Inflammatory macrophage (primary cell): ENCODE measurements around the gene RPH3AL.
"Not testable (repeated sequence)": the region's sequence is repeated elsewhere in the genome, so short reads cannot be mapped to it uniquely, and the experiment has no call there.

Source experiments
- DNase-seq, 2 donors: peaks; one replicate each; pipeline ENCODE4 v3.0.0-alpha.2; 2020 to 2022

RPH3AL gene

DNA sequence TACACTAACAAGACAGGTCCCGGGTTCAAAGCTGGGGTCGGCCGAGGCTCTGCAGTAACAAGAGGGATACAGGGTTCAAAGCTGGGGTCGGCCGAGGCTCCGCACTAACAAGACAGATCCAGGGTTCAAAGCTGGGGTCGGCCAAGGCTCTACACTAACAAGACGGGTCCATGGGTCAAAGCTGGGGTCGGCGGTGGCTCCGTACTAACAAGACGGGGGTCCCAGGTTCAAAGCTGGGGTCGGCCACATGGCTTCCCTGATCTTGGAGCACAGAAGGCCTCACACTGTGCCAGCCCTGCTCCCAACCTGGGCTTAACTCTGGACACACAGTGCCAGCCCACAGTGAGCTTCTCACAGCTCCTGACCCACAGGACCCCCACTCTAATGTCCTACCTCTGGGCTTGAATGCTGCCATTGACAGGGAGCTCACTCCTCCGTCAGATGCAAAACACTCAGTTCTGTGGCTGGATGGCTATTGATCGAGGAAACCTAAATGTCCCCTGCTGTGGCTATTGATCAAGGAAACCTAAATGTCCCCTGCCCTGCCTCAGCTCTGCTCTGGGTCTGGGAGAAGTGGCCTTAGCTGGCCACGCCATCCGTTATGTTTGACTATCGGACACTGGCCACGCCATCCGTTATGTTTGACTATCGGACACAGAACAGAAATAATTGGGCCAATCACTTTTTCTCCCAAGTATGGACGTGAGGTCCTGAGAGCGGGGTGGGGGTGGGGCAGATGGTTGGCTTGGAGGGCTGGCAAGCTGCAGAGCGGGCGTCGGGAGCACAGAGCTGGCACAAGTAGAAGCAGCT is 116.6 kb downstream of the RPH3AL start:
- DNase-seq = no peak

DNA sequence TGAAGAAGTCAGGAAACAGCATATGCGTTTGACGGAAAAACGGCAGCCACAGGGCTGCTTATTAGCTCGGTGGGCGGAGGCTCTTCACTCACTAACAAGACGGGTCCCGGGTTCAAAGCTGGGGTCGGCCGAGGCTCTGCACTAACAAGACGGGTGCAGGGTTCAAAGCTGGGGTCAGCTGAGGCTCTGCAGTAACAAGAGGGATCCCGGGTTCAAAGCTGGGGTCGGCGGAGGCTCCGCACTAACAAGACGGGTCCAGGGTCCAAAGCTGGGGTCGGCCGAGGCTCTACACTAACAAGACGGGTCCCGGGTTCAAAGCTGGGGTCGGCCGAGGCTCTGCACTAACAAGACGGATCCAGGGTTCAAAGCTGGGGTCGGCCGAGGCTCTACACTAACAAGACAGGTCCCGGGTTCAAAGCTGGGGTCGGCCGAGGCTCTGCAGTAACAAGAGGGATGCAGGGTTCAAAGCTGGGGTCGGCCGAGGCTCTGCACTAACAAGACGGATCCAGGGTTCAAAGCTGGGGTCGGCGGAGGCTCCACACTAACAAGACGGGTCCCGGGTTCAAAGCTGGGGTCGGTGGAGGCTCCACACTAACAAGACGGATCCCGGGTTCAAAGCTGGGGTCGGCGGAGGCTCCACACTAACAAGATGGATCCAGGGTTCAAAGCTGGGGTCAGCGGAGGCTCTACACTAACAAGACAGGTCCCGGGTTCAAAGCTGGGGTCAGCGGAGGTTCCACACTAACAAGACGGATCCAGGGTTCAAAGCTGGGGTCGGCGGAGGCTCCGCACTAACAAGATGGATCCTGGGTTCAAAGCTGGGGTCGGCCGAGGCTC is 117.4 kb downstream of the RPH3AL start:
- not testable (repeated sequence) for DNase-seq

DNA sequence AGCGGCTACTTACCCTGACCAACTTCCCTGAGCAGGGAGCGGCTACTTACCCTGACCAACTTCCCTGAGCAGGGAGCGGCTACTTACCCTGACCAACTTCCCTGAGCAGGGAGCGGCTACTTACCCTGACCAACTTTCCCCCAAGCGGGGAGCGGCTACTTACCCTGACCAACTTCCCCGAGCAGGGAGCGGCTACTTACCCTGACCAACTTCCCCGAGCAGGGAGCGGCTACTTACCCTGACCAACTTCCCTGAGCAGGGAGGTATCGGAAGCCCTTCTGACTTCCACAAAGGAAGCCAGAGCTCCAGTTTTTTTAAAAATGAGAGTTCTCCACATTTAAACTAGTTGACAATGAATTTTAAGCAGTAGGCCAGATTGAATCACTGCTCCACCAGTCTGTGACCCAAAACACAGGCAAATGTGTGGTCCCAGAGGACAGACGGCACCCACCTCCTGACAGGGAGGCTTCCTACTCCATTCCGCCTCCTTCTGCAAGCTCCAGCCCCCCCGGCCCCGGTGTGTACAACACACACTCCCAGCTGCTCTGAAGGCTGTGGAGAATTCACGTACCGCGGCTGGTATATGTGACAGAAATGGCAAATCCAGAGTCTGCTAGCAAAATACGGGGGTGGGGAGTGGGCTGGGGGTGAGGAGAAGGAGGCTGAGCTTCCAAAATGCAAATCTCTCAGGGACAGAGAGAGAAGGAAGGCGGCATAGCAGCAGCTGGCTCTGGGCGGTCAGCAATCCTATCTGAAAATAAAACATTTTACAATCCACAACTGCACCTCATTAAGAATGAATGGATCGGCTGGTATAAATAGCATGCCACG is 118.2 kb downstream of the RPH3AL start:
- DNase-seq = peak; percentile 14 to 43

DNA sequence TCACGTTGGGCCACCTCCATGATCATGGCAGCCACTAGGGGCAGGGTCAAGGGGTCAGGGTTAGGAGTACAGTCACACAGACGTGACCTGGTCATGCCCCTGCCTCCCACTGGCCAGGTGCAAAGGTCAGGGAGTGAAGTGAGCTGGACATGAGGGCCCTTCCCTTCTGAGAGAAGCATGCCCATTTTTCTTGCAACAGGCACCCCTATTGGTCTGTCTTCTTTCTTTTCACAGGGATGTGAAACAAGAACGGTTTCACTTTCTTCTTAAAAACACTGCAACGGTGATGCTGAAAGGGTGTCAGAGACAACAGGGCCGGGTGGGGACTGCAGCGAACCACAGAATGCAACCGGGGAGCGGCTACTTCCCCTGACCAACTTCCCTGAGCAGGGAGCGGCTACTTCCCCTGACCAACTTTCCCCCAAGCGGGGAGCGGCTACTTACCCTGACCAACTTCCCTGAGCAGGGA is 119.1 kb downstream of the RPH3AL start:
- DNase-seq = peak; percentile 78 to 79

DNA sequence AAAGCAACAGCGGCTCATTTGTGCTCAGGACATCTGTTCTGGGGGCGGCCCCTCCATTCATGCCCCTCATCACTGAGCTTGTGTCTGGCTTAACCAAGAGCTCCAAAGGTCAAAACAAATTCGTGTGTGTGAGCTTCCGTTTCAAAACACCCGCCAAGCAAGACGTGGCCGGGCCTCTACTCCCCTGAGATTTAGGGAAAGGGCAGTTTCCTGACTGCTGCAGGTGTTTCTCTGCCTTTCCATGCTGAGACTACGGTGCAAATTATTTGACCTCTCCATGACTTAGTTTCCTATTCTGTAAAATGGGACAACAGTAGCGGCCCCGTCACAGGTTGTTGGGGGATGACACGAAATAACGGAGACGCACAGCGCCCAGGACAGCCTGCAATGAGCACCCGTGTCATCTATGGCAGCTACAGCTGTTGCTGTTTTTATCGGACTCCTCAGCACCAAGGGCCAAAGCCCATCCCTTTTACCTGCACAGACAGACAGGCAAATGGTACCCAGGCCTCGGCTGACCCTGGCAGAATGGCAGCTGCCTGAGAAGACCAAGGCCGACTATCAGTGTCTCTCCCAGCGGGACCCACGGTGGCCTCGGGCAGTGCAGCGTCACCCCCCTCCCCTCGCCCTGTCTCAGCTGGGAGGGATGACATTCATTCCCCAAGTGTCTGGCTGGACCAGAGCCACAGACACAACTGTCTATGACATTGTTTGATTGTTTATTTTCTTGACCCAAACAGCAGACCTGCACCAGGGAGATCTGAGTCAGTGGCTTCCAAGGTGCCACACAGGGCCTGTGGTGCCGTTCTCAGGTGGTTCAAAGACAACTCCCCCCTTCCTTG is 120.4 kb downstream of the RPH3AL start:
- DNase-seq = no peak

DNA sequence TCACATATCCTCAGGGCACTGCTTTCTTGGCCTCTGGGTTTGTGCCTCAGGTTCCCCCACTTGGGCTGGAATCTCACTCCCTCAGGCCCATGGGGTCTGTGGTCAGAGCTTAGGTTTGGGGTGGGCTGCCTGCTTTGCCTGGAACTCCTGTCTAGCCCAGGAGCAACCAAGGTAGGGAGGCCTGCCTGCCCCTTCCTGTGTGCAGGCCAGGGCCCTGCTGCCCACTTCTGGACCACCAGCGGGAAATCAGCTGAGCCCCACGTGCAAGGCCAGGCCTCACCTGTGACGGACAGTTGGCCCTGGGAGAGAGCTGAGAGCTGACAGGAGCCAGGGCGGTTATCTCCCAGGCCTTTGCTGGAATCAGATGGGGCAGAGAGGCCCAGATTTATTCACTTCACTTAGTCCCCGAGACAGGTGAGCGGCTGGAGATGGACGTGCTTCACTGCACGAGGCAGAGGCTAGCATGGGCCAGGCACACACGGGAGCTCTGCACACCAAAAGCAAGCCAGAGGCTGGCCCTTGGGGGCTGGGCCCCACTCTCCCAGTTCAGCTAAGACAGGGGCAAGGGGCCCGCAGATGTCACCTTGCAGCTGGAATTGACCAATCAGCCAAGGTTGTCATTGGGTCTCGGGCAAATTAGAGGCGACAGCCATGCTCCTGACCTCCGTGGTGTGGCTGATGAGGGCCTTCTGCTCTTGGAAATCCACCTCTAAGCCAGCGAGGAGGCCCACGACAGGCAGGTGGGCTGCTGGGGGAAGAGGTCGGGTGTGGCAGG is 121.2 kb downstream of the RPH3AL start:
- no peak for DNase-seq

DNA sequence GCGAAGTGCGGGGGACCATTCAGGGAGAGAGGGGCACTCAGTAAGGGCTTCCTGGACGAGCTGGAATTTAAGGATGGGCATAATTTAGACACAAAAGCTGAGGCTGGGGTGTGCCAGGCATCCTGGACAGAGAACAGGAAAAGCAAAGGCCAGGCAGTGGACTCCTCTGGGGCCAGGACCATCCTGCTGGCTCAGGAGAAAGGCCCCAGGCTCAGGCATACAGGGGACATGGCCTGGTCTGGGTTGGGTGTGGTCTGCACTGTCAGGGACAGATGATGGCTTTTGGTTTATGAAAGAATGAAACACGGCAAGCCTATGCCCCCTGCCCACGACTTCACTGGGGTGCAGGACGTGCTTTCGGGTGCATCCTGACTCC is 122.2 kb downstream of the RPH3AL start:
- no peak for DNase-seq

DNA sequence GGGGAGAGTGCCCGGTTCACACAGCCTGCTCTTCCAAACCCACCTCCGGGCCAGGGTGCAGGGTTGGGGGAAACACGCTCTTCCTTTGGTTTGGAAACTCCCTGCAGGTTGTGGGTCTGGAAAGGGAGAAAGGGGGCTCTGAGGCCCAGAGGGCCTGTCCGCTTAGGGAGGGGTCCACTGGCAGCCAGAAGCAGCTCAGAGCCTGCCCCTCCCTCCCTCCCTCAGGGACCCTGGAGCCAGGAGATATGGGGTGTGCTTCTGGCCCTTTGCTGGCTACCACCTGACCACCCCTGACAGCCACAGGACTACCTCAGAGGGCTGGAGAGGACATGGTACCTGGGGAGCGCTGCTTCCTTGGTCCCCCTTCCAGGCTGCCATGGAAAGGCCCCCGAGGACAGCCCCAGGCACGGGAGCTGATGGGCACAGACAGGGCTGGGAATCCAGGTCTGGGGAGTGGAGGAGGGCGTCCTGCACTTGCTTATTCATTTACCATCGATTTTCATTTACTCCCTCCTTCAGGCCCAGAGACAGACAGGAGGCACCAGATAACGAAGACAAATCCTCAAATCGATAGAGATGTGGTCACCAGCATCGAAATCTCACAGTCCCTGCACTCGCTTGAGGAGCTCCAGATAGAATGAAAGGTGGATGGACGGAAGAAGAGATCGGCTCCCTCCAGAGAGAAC is 122.8 kb downstream of the RPH3AL start:
- DNase-seq = no peak

DNA sequence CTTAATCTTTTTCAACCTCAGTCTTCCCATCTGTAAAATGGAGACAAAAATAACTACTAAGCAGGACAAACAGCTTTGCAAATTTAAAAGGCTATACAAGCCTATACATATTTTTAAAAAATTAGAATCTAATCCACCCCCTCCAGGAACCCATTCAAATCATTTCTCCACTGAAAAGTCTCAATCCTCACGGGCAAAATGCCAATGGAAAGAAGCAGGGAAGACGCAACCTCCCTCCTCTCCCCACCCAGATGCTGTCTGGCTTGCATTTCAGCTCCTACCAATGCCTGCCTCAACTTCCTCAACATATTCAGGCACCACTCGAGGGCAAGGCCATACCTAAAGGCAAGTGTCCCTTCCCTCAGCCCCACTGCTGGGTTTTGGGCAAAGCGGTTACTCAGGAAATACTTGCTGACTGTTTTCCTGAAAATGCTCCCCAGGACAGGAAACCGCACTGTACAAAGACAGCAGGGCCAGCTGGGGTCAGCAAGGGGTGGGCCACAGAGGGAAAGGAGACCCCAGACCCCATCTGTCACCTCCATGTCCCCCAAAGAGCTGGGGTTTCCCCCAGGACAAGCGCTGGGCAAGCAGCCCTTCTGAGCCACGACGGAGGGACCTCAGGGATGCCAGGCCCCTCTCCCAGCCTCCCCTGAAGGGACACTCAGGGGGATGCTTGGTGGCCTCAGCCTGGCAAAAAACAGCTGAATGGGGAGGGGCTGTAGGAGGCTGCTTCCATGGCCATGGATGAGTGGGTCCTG is 123.5 kb downstream of the RPH3AL start:
- no peak for DNase-seq

DNA sequence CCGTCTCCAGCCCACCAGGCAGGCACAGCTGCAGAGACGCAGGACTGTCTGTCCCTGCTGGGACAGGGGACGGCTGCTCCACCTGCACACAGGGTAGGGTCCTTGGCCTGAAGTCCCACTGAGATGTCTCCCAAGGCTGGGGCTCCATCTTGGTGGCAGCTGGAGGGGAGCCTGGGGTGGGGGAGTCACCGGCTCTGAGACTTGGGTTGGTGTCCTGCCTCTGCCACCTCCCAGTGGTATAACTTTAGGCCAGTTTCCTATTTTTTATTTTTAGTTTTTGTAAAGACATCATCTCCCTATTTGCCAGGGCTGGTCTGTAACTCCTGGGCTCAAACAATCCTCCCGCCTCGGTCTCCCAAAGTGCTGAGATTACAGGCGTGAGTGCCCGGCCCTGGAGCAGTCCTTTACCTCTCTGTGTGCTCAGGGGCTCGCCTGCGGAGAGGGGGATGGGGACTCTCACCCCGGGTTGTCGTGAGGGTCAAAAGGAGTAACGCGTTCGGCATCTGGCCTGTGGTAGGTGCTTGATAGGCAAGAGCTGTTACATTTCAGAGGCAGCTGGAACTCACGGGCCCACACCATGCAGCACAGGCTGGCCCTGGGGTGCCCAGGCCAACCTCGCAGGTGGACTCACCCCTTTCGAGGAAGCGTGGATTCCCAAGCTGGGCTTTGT is 124.5 kb downstream of the RPH3AL start:
- DNase-seq = no peak

DNA sequence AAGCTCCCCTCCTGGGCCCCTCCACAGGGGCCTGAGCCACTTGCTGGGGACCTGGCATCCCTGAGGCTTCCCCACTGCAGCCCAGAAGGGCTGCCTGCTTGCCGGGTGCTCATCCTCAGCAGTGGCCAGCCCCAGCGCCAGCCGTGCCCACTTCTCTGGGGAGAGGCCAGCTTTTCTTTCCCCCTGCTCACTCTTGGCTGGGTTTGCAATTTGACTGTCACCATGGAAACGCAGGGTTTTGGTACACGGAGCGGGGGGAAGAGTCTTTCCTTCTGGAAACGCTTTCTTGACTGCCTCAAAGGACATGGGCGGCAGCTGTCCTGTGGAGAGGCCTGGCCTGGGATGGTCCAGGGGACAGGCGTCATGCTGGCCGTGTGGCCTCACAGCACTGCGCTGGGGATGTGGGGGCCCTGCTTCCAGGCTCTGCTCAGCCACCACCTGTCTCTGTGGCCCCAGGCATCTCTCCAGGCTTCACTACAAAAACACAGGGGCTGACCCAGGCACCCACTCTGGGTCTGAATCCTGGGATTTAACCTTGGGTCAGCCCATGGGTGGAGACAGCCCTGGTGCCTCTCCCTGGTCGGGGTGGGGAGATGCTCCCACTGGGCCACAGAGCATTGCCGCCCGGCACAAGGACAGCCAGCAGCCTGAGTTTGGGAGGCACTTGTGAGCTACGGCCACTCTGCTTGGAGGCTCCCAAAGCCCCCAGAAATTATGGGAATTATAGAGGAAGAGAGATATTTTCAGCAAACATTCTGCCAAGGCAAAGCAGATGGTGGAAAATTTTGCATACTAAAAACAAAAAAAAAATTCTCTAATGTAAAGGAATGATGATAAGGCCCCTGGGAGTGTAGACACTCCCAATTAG is 125.3 kb downstream of the RPH3AL start:
- DNase-seq = no peak

DNA sequence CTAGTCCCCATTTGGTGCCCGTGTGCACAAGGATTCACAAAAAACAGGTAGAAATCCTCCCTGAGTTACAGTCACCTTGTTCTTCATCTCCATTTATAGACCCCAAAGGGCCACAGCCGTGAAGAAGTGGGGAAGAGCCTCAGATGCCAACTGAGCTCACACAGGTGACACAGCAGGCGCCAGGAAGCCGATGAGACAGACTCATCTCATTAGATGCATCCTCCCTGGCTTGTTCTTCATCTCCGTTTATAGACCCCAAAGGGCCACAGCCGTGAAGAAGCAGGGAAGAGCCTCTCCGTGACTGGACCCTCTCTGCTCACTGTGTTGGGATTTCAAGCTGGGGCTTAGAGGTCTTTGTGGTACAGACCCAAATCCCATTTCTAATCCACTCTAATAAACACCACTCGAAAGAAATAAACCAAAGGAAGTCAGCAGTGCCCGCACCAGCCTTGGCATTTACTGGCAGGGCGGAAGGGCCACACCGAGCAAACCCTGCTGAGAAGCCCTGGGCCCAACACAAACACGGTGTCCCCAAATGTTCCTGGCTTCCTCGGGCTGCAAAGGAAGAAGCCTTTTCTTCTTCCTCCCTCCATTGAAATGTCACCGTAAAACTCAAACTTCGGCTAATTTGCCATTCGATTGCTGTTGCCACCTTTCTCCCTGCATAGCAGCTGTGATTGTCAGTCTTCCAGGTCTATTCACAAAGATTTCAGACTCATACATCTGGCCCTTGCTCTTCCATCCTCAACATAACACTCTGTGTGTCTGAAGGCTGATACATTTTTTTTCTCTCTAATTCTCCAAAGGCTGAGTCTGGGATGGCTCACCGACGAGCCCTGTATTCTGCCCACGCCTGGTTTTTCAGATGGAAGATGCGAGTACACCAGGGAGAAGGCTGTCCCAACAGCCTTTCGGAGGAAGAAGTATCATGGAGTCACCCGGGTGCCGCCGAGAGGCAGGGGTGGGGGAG is 126.2 kb downstream of the RPH3AL start:
- no peak for DNase-seq

DNA sequence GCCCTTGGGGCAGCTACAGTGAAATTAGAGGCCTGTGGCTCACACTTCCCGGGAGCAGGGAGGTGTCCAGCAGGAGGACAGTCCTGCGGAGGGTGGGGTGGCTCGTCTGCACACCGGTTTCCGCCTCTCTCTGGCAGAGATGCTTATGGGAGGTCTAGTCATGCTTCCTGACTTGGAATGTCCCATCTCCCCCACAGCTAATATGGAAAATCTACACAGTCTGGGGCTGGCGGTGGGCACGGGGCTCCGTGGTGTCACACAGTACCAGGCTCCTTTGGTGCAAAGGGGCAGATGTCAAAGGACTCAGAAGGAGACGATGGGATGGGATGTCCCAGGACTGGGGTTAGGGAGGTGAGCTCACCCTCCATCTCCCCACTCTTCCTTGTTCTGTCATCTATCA is 127.1 kb downstream of the RPH3AL start:
- DNase-seq = no peak

DNA sequence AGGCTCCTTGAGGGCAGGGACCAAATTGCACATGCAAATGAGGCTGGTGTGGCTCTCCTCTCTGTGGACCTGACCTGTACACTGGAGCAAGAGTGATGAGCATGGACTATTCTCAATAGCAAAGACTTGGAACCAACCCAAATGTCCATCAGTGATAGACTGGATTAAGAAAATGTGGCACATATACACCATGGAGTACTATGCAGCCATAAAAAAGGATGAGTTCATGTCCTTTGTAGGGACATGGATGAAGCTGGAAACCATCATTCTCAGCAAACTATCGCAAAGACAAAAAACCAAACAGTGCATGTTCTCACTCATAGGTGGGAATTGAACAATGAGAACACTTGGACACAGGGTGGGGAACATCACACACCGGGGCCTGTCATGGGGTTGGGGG is 128.0 kb downstream of the RPH3AL start:
- DNase-seq = not testable (repeated sequence)

DNA sequence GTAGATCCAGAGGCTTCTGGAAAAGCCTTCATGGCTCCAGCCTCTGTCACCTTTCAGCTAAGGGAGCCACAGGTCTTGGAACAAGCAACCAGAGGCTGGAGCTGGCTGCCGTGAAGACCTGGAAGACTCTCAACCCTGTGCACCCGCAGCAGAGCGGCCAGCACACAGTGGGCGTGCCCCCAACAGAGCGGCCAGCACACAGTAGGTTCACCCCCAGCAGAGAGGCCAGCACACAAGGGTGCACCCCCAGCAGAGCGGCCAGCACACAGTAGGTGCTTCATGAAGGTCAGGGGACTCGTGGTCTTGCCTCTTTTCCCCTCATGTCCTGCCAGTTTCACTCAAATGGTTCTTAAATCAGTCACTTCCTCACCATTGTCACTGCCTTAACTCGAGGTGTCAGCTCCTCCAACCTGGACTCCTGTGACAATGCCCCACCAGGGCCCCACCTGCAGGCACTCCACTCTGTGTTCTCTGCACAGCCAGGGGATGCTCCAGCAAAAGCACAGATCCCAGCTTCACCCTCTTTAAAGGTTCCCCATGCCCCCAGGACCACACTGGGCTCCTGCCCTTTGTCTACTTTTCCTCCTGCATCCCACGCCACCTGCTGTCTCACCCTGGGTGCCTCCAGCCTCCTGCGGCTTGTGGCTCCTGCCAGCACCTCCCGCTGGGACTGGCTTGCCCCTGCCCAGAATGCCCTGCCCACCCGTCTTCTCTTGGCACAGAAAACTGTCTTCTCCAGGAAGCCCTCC is 128.7 kb downstream of the RPH3AL start:
- no peak for DNase-seq

DNA sequence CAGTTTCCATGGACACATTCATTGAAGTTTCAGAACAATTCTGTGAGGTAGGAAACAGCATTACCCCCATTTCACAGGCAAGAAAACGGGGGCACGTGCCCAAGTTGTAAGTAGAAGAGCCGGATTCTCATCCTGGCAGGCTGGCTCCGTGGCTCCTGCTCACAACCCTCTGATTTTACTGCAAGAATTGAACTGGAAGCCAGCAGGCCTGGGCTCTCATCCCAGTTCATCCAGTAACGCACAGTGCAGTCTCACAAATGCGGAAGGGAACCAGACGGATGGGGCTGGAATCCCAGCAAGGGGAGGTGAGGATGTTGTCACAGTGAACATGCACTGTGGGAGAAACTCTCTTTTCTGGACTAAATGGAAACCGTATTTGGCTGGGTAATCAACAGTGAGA is 130.4 kb downstream of the RPH3AL start:
- DNase-seq = no peak
